ENCODE results near the gene STBD1.
A peak's percentile ranks its signal among the peaks of the same experiment; 100 is the strongest.

The STBD1 gene

GRCh38 chr4:76305971-76306881 lies at the start of gene STBD1:
TSS of gene STBD1 (plus strand) at chr4:76306733. CDS start at chr4:76306770, 37 bp downstream.
- no peak for TF ChIP-seq CREB5 (CRISPR knock-in tag; IDR thresholded peaks at IDR 0.05; ENCODE audit: low read depth)
- ATAC-seq, result peak; percentile 86

- ATAC-seq, result no peak
- TF ChIP-seq PATZ1 (CRISPR knock-in tag; IDR thresholded peaks at IDR 0.05; ENCODE audit: borderline replicate concordance), result no peak
- TF ChIP-seq CSDC2 (CRISPR knock-in tag; IDR thresholded peaks at IDR 0.05), result no peak
- TF ChIP-seq OSR1 (CRISPR knock-in tag; IDR thresholded peaks at IDR 0.05), result no peak
Observed at GRCh38 chr4:76256968-76257367, 49.6 kb upstream of the STBD1 start.

- TF ChIP-seq SNAI2 (CRISPR knock-in tag; IDR thresholded peaks at IDR 0.05) (no peak), BACH2 (CRISPR knock-in tag; IDR thresholded peaks at IDR 0.05; ENCODE audit: borderline replicate concordance) (no peak), PATZ1 (CRISPR knock-in tag; IDR thresholded peaks at IDR 0.05; ENCODE audit: borderline replicate concordance) (no peak), RARB (CRISPR knock-in tag; IDR thresholded peaks at IDR 0.05) (no peak), ZFP30 (CRISPR knock-in tag; IDR thresholded peaks at IDR 0.05) (no peak), POU6F1 (CRISPR knock-in tag; IDR thresholded peaks at IDR 0.05; ENCODE audit: borderline replicate concordance, low read depth) (no peak)
- no peak for ATAC-seq
Observed at GRCh38 chr4:76257824-76258223, 48.7 kb upstream of the STBD1 start.

GRCh38 chr4:76260571-76260970 lies 46.0 kb upstream of the STBD1 start:
- ATAC-seq, result no peak
- TF ChIP-seq CSRNP3 (CRISPR knock-in tag; IDR thresholded peaks at IDR 0.05) (no peak), SNAI2 (CRISPR knock-in tag; IDR thresholded peaks at IDR 0.05) (no peak), TCF4 (CRISPR knock-in tag; IDR thresholded peaks at IDR 0.05; ENCODE audit: borderline replicate concordance) (no peak), PPARA (CRISPR knock-in tag; IDR thresholded peaks at IDR 0.05; ENCODE audit: borderline replicate concordance) (no peak), OSR1 (CRISPR knock-in tag; IDR thresholded peaks at IDR 0.05) (no peak), CREB5 (CRISPR knock-in tag; IDR thresholded peaks at IDR 0.05; ENCODE audit: low read depth) (no peak), ZC3H10 (CRISPR knock-in tag; IDR thresholded peaks at IDR 0.05) (no peak), GLIS3 (CRISPR knock-in tag; IDR thresholded peaks at IDR 0.05) (no peak), ZNF70 (CRISPR knock-in tag; IDR thresholded peaks at IDR 0.05) (no peak), POU6F1 (CRISPR knock-in tag; IDR thresholded peaks at IDR 0.05; ENCODE audit: borderline replicate concordance, low read depth) (no peak), ARNTL (CRISPR knock-in tag; IDR thresholded peaks at IDR 0.05; ENCODE audit: borderline replicate concordance, low read depth) (no peak)

All from SK-N-SH treated with all-trans-retinoic acid at 6 μM for 48 hours (cell line).